OCI-LY1 (cell line): ENCODE results near the gene PLTP.

Experiments
- H2AFZ ChIP-seq: fragments of 200-600 bp; sonication (generic), shearing (Covaris generic); 2 replicates; pipeline ENCODE4 v1.6.0; 2014; ENCODE audit warnings: antibody characterized with exemption, mild to moderate bottlenecking, low read length
- H3F3A ChIP-seq: fragments of 200-600 bp; sonication (generic), shearing (Covaris generic); 2 replicates; pipeline ENCODE4 v1.6.0; 2014; ENCODE audit warnings: mild to moderate bottlenecking, antibody characterized with exemption, low read length, moderate library complexity; ENCODE audit not compliant: insufficient read depth
- H3K27ac ChIP-seq: fragments of 200-600 bp; sonication (generic); 2 replicates; pipeline ENCODE4 v1.5.1; 2014; ENCODE audit warnings: low read length, mixed run types, mild to moderate bottlenecking, low read depth; ENCODE audit not compliant: poor library complexity, severe bottlenecking
- H3K27me3 ChIP-seq: fragments of 200-600 bp; sonication (generic); 2 replicates; pipeline ENCODE4 v1.6.0; 2014; ENCODE audit warnings: antibody characterized with exemption, mild to moderate bottlenecking, low read length, moderate library complexity; ENCODE audit not compliant: insufficient read depth
- H3K36me3 ChIP-seq: fragments of 200-600 bp; sonication (generic); 2 replicates; pipeline ENCODE4 v1.6.1; 2014; ENCODE audit warnings: mild to moderate bottlenecking, antibody characterized with exemption, low read length, moderate library complexity, mixed read lengths; ENCODE audit not compliant: insufficient read depth
- H3K4me1 ChIP-seq: fragments of 200-600 bp; sonication (generic); 2 replicates; pipeline ENCODE4 v1.5.1; 2014; ENCODE audit warnings: mild to moderate bottlenecking, low read length, moderate library complexity; ENCODE audit not compliant: insufficient read depth, severe bottlenecking
- H3K4me2 ChIP-seq: fragments of 200-600 bp; sonication (generic), shearing (Covaris generic); 2 replicates; pipeline ENCODE4 v1.6.1; 2014; ENCODE audit warnings: low read length
- H3K4me3 ChIP-seq: fragments of 200-600 bp; sonication (generic); 2 replicates; pipeline ENCODE4 v1.5.1; 2014; ENCODE audit warnings: low read length, low read depth, mild to moderate bottlenecking, mixed read lengths; ENCODE audit not compliant: poor library complexity, severe bottlenecking
- H3K79me2 ChIP-seq: fragments of 200-600 bp; shearing (Covaris generic); 2 replicates; pipeline ENCODE4 v1.6.1; 2016; ENCODE audit warnings: mixed run types, low read length, mixed read lengths; ENCODE audit not compliant: insufficient read depth
- H3K9ac ChIP-seq: fragments of 200-600 bp; sonication (generic), shearing (Covaris generic); 2 replicates; pipeline ENCODE4 v1.6.1; 2014; ENCODE audit warnings: mild to moderate bottlenecking, low read length, mixed read lengths
- H3K9me2 ChIP-seq: fragments of 200-600 bp; sonication (generic), shearing (Covaris generic); 2 replicates; pipeline ENCODE4 v1.6.1; 2014; ENCODE audit warnings: low read depth, mild to moderate bottlenecking, low read length, mixed read lengths
- H3K9me3 ChIP-seq: fragments of 200-600 bp; shearing (Covaris generic); 2 replicates; pipeline ENCODE4 v1.6.1; 2014; ENCODE audit warnings: low read length, mixed read lengths
- H4K20me1 ChIP-seq: fragments of 200-600 bp; sonication (generic), shearing (Covaris generic); 2 replicates; pipeline ENCODE4 v1.6.0; 2016; ENCODE audit warnings: mild to moderate bottlenecking, low read length; ENCODE audit not compliant: insufficient read depth
- CTCF ChIP-seq: fragments of 200-600 bp; sonication (generic), shearing (Covaris generic); IDR thresholded peaks from 2 replicates; pipeline ENCODE4 v1.5.1; 2017; ENCODE audit warnings: mild to moderate bottlenecking, antibody characterized with exemption, low read length, moderate library complexity, mixed read lengths
- EZH2 ChIP-seq: fragments of 200-600 bp; sonication (generic), shearing (Covaris generic); IDR thresholded peaks from 2 replicates; pipeline ENCODE4 v1.8.0; 2017; ENCODE audit warnings: borderline replicate concordance, mixed run types, mild to moderate bottlenecking, antibody characterized with exemption, low read length, moderate library complexity, mixed read lengths

PLTP gene

DNA sequence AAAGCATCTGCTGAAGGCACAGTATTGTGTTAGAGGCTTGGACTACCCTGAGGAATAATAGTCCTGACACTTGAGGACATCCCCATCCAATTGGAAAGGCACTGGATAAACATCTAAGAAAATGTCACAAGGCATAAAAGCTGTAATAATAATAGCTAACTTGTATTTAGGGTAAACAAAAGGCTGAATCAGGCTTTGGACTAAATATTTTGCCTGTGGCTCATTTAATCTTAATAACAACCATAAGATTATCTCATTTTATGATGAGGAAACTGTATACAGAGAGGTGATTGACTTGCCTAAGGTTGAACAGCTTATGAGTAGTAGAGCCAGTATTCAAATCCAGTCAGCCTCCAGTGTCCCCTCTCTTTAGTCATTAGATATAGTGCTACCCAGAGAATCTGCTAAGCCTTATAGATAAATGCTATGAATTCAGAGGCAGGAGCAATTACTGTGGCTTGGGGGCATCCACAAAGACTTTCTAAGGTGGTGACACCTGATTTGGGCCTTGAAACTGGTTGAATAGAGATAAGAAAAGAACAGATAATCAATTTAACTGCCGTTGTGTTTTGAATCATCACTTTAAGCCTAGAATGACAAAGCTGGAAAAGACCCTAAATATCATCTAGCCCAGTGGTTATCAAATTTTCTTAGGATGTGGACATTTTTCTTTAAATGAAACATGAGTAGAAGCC is 38.4 kb downstream of the PLTP start:
- H3K9ac ChIP-seq = no peak overlapping the region
- no peak overlapping the region for H3K4me2 ChIP-seq

DNA sequence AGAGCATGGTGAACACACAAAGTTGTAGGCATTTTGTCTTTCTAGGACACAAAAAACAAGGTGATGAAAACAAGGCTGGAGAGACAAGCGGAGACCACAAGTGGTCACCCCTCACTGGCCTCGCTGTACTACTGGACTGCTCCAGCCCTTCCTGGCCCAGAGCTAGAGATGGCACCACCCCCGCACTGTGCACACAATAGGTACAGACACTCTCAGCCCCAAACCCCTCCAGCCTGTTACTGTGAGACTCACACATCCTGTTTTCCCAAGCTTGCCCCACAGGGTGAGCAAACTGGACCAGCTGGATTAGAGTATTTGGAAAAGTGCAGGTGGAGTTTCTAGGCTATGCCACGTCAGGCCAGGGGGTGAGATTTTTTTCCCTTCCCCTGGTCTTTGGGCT is 39.3 kb downstream of the PLTP start:
- no peaks in the 10 kb centered on the region for H3K9me2 ChIP-seq
- no peaks in the 10 kb centered on the region for H4K20me1 ChIP-seq
- no peak overlapping the region for H3K27ac ChIP-seq
- H3K27me3 ChIP-seq = no peaks in the 10 kb centered on the region
- no peak overlapping the region for H3K9ac ChIP-seq
- H3K4me2 ChIP-seq = no peak overlapping the region
- TF ChIP-seq CTCF (no peak), EZH2 (no peak)
- peaks cover 14% of the 10 kb centered on the region; the same call in 1 of the 2 replicates for H3K36me3 ChIP-seq
- no peaks in the 10 kb centered on the region for H3F3A ChIP-seq
- H3K4me3 ChIP-seq = no peak overlapping the region
- no peaks in the 10 kb centered on the region for H3K79me2 ChIP-seq
- H3K9me3 ChIP-seq = no peaks in the 10 kb centered on the region
- H3K4me1 ChIP-seq = no peaks in the 10 kb centered on the region
- no peak overlapping the region for H2AFZ ChIP-seq

More for the DNA sequence above, 38.4 kb downstream of the PLTP start:
- Histone ChIP-seq H3K4me1 (no peaks in the 10 kb centered on the region), H3K79me2 (no peaks in the 10 kb centered on the region), H4K20me1 (no peaks in the 10 kb centered on the region), H2AFZ (no peak overlapping the region), H3F3A (no peaks in the 10 kb centered on the region), H3K4me3 (no peak overlapping the region), H3K27ac (no peak overlapping the region), H3K9me2 (no peaks in the 10 kb centered on the region), H3K9me3 (no peaks in the 10 kb centered on the region), H3K36me3 (peaks cover 23% of the 10 kb centered on the region; the same call in 1 of the 2 replicates), H3K27me3 (no peaks in the 10 kb centered on the region)
- TF ChIP-seq CTCF = no peak
- TF ChIP-seq EZH2 = no peak

DNA sequence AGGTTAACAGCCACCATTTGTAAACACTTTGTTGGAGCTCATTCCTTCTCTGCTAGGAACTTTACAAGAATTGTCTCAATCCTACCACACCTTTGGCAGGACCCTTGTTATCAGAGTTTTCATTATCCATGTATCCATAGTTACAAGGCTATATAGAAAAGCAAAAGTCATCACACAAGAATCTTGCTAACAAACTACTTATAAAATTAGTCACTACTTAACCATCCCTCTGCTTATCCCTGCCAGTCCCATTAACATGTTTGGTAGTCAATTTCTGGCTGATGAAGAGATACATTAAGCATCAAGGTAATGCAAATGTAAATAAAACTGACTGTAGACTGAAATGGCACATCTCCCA is 44.2 kb downstream of the PLTP start:
- Histone ChIP-seq H3K9ac (no peak overlapping the region), H3F3A (no peaks in the 10 kb centered on the region), H3K9me2 (no peaks in the 10 kb centered on the region), H4K20me1 (no peaks in the 10 kb centered on the region), H3K4me3 (no peak overlapping the region), H3K9me3 (no peaks in the 10 kb centered on the region), H3K79me2 (no peaks in the 10 kb centered on the region), H3K36me3 (0 out of 2 replicates have a peak, but pooled peaks cover 3% of the 10 kb centered on the region), H3K27ac (no peak overlapping the region), H2AFZ (no peak overlapping the region), H3K4me2 (no peak overlapping the region), H3K27me3 (no peaks in the 10 kb centered on the region), H3K4me1 (no peaks in the 10 kb centered on the region)
- TF ChIP-seq CTCF (no peak), EZH2 (no peak)
